Transverse colon (tissue), 4 donors: ENCODE results near the gene HEG1.

Experiments
- CTCF ChIP-seq, 5 experiments: fragments of 200-600 bp in 3 of 5; fragments of 450-650 bp in 2 of 5; sonication (generic) in 3 of 5; IDR thresholded peaks; 1 replicate in 2 of 5; 2 replicates in 3 of 5; pipeline ENCODE4 v1.5.1; 2016 to 2017; ENCODE audit warnings: antibody characterized with exemption in 5 of 5, inconsistent platforms in 3 of 5, mild to moderate bottlenecking in 2 of 5, moderate library complexity in 1 of 5
- POLR2AphosphoS5 ChIP-seq, 3 donors: sonication (generic); formaldehyde crosslinking; IDR thresholded peaks; one replicate each; pipeline ENCODE4 v1.6.1; 2016; ENCODE audit warnings: antibody characterized with exemption in 3 of 3

- no peak for TF ChIP-seq POLR2AphosphoS5 (IDR thresholded peaks at IDR 0.05)
- no peak for TF ChIP-seq CTCF (IDR thresholded peaks at IDR 0.05)
Observed at GRCh38 chr3:125000661-125001060, 55.1 kb downstream of the HEG1 start.
